ENCODE data around the gene GDPD4.

GDPD4 gene

GRCh38 chr11:77173494-77173893, 128.0 kb downstream of the GDPD4 start:
- DNase-seq (ENCODE audit: low spot score): no peak

DNA sequence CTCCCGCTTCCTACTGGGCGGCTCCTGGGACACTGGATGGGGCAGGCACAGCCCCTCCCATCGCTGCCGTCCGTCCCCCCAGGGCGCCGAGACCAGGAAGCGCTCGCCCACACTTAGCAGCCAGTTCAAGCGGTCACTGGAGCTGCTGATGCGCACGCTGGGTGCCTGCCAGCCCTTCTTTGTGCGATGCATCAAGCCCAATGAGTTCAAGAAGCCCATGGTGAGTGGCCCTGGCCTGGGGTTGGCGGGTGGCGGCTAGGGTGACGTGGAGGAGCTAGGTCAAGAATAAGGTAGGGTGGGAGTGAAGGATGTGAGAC, 128.9 kb downstream of the GDPD4 start:
- no peak for DNase-seq (ENCODE audit: low spot score)

DNA sequence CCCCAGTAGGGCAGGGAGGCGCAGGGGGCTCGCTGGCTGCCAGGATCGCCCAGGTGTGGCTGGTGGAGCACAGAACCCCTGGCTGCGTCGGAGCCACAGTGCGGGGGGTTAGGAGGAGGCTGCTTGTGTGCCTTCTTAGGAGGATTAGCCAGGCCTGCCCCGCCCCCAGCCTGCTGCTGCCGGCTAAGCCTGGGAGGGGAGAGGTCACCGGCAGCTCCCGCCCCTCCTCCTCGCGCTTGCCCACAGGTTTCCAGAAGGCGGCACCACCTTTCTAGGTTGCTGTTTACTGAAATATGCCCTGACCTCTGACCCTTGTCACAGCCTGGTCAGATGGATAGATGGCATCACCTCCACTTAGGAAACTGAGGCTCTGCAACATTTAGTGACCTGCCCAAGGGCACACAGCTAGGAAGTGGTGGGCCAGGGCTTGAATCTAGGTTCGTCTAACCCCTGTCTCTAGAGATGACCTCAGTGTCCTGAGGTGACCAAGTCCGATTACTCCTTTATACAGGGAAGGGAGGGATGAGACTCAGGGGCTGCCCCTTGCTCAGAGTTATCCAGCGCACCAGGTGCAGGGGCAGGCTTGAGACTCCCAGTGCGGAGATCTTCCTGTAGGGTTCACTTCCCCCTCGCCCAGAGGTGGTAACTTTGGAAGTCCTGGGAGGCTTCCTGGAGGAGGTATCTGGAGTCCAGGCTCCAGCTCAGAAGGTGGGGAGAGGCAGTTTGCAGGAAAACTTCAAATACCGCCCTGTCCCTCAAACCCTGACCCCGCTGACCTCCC, 129.4 kb downstream of the GDPD4 start:
- no peak for DNase-seq (ENCODE audit: low spot score)

DNA sequence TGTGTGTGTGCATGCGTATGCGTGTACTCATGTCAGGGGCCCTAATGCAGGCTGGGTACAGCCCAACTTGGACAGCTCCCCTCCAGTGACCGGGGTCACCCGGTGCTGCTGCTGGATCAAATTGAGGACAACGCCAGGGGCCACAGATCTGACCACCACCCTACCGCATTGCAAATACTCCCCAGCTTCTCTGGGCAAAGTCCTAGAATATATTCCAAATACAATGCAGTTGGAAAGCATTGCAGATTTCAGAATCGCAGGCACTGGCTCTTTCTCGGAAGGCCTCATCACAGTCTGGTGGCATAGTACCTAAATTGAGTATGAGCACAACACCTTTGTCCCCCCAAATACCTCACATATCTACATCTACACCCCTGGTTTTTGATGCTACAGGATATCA, 130.2 kb downstream of the GDPD4 start:
- DNase-seq (ENCODE audit: low spot score): no peak

DNA sequence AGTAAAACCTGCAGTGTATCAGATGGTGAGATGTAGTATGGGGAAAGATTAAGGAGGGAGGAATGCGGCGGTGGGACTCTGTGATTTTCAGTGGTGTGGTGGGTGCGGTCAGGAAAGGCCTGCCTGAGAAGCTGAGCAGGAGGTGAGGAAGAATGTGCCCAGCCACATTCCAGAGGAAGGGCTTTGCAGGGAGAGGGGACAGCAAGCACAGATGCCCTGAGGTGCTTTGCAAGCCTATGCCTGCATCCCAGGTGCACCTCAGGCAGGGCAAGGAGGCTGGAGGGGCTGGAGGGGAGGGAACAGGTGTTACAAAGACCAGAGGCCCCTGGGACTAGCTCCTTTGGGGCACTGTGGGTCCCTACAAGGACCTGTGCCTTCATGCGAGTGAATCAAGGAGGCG, 131.4 kb downstream of the GDPD4 start:
- no peak for DNase-seq (ENCODE audit: low spot score)

- no peak for DNase-seq (ENCODE audit: low spot score)
These were observed 133.7 kb downstream of the GDPD4 start for GRCh38 chr11:77167791-77168190.

DNA sequence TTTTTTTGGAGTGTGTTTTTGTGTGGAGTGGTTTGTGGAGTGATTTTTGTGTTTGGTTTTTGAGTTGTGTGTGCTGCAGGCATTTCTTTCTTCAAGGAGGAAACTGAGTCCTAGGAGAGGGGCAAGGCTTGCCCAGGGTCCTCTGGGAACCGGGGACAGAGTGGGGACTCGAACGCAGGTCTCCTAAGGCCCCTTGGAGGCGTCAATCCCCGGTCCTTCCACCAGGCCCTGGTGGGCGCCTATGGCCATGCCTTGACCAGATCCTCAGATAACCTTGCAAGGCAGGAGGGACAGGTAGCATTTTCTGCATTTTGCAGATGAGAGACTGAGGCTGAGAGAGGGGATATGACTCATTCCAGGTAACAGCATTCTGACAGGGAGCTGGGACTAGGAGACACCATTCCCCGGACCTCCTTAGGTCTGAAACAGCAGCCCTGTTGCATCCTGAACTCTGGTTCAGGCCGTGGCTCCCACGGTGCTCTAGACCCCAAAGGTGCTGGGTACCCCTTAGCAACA, 134.3 kb downstream of the GDPD4 start:
- no peak for DNase-seq (ENCODE audit: low spot score)

All from AG08396 (cell line).